Measurements from ENCODE around the gene HMG20A.
A peak's percentile ranks its signal among the peaks of the same experiment; 100 is the strongest.

The HMG20A gene

GRCh38 chr15:77519540-77519939 is 98.9 kb downstream of the HMG20A start:
- no peak for DNase-seq (ENCODE audit: low spot score)

- DNase-seq (ENCODE audit: low spot score) = no peak
These were observed 100.5 kb downstream of the HMG20A start for GRCh38 chr15:77521206-77521605.

GRCh38 chr15:77525400-77525811 is 104.7 kb downstream of the HMG20A start:
- no peak for DNase-seq (ENCODE audit: low spot score)

GRCh38 chr15:77525907-77526594 is 105.4 kb downstream of the HMG20A start:
- no peak for DNase-seq (ENCODE audit: low spot score)

GRCh38 chr15:77526595-77527163 is 106.0 kb downstream of the HMG20A start:
- no peak for DNase-seq (ENCODE audit: low spot score)

- DNase-seq (ENCODE audit: low spot score) = peak; percentile 73
These were observed 106.6 kb downstream of the HMG20A start for GRCh38 chr15:77527164-77527778.

GRCh38 chr15:77527831-77528231 is 107.1 kb downstream of the HMG20A start:
- DNase-seq (ENCODE audit: low spot score) = no peak

GRCh38 chr15:77528290-77528967 is 107.7 kb downstream of the HMG20A start:
- DNase-seq (ENCODE audit: low spot score) = no peak

GRCh38 chr15:77528968-77529319 is 108.3 kb downstream of the HMG20A start:
- no peak for DNase-seq (ENCODE audit: low spot score)

- DNase-seq (ENCODE audit: low spot score) = no peak
These were observed 108.9 kb downstream of the HMG20A start for GRCh38 chr15:77529394-77530159.

- DNase-seq (ENCODE audit: low spot score) = no peak
These were observed 109.9 kb downstream of the HMG20A start for GRCh38 chr15:77530576-77530975.

- DNase-seq (ENCODE audit: low spot score) = no peak
These were observed 110.7 kb downstream of the HMG20A start for GRCh38 chr15:77531191-77532000.

- no peak for DNase-seq (ENCODE audit: low spot score)
These were observed 111.5 kb downstream of the HMG20A start for GRCh38 chr15:77532067-77532710.

- DNase-seq (ENCODE audit: low spot score) = no peak
These were observed 112.2 kb downstream of the HMG20A start for GRCh38 chr15:77532846-77533245.

- DNase-seq (ENCODE audit: low spot score) = peak; percentile 72
These were observed 113.1 kb downstream of the HMG20A start for GRCh38 chr15:77533578-77534430.

Data from iPS-NIHi11 (cell line).